GM18502 (cell line): ENCODE results near the gene HS1BP3.
A peak's percentile ranks its signal among the peaks of the same experiment; 100 is the strongest.

Source experiments
- ATAC-seq: cut with Tn5 transposase; IDR thresholded peaks from one replicate; pipeline ENCODE4 v1.9.1; 2021; ENCODE audit warnings: mild to moderate bottlenecking; ENCODE audit not compliant: unreplicated experiment, poor library complexity

The HS1BP3 gene

DNA sequence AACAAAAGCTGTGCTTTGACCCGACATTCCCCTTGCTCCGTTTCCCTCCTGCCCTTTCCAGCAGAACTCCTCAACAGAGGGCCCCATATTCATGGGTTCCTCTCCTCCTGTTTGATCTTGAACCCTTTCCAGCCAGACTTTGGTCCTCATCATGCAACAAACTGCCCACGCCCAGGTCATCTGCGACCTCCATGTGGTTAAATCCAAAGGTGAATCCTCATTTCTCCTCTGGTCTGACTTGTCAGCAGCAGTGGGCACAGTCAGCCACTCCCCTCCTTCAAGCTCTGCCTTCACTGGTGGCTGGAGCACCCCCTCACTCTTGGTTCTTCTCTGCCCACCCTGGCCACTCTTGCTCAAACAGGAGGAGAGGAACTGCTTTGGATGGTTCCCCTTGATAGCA is 2.7 kb downstream of the HS1BP3 start:
- ATAC-seq = no peak

DNA sequence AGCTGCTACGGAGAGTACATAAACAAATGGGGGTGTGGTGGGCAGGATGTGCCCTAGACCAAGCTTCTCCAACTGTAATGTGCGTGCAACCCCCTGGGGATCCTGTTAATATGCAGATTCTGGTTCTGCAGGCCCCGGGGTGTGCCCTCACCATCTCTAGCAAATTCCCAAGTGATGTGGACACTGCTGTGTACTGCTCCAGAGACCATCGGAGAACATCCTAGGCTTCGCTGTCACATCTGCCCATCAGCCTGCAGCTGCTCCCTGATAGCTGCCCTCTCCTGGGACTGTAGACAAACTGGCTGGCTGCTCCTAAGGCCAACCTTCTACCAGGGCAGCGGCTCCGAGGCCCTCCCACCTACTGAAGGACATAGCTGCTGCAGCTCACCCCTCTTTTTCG is 3.2 kb downstream of the HS1BP3 start:
- no peak for ATAC-seq

DNA sequence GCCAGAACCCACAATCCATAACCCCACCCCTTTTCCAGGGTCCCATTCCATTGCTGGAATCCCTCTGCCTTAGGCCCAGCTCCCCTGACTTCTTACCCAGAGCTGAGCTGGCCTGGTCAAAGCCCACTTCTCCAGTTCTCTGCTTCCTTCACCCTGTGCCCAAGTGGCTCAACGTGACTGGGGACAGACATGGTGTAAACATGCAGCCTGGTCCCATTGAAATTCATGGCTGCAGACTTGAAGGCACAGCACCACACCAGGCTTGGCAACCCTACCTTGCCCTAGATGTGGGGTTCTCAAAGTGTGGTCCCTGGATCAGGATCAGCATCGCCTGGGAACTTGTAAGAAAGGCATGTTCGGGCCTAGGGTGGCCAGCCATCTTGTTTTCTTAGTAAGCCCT is 3.7 kb downstream of the HS1BP3 start:
- no peak for ATAC-seq

DNA sequence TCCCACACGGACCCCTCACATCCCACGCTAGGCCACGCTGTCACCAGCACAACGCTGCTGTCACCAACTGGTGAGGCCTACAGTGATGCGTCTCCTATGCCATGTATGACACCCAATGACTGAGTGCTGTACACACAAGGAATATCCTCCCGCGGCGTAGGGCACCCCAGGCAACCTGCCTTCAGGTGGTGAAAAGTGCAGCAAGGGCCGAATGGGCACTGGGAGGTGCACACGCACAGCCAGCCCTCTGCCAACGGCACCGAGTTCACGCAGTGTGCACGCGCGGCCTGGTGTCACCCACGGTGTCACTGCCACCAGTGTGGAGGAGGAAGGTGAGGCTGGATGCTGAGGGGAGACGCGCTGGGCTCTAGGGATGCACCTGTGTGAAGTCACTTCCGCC is 4.5 kb downstream of the HS1BP3 start:
- ATAC-seq = no peak

DNA sequence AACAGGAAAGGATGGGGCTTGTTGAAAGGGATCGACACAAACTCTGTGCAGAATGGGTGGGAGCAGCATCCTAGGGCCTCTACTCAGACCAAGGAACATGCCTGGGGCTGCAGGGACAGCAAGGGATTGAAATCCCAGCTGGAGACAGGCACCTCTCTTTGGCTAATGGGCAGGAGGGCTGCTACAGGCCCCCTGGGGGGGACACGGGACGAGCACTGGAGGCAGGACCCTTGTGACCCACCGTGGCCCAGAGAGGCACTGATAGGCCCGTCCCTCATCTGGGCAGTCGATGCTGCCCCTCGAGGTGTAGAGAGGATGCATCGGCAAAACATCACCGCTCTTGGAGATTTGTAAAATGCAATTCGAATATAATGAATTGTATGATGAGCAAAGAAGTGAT is 5.1 kb downstream of the HS1BP3 start:
- no peak for ATAC-seq

DNA sequence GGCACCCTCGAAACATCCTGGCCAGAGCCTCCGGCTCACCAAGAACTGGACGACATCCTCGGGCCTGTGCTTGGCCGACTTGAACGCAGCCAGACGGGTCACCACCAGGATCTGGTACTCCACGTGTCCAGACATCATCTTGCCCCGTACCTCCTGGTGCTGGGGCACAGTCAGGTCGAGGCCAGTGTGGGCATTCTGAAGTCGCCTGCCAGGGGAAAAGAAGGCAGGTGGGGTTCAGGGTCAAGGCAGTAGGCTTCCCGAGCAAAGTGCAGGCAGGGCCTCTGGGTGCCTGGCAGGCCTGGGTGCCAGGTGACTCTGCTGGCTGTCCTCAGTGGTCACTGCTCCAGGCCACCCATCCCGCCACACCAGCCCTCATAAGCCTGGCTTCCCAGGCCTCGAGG is 5.6 kb downstream of the HS1BP3 start:
- ATAC-seq = no peak

DNA sequence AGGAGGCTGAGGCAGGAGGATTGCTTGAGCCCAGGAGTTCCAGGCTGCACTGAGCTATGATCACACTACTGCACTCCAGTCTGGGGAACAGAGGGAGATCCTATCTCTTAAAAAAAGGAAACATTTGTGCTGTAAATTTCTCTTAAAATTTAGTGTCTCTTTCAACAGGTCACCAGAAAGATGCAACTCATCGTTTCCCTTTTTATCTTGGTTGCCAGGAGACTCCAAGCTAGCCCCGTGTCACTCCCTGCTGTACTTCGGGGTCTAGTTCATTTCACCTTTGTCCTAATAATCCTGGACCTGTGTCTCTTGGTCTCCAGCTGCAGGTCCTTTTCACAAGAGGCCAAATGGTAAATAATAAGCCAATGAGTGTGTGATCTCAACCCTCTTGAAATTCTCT is 7.1 kb downstream of the HS1BP3 start:
- no peak for ATAC-seq

DNA sequence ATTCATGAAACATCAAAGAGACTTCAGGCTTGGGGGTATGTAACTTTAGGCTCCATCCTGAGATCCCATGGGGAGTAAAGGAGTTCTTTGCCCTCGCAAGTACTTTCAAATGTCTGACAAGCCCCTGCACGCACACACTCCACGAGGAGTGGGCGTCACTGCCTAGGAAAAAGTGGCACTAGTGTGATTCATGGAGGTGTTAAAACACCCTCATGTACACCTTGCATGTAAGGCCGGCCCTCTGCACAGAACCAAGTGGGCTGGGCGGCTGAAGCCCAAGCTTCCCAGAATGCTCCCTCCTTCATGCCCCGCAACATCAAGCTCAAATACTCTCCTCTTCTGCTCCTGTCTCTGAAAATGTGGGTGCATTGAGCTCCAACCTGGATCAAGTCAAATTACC is 7.8 kb downstream of the HS1BP3 start:
- ATAC-seq = no peak

DNA sequence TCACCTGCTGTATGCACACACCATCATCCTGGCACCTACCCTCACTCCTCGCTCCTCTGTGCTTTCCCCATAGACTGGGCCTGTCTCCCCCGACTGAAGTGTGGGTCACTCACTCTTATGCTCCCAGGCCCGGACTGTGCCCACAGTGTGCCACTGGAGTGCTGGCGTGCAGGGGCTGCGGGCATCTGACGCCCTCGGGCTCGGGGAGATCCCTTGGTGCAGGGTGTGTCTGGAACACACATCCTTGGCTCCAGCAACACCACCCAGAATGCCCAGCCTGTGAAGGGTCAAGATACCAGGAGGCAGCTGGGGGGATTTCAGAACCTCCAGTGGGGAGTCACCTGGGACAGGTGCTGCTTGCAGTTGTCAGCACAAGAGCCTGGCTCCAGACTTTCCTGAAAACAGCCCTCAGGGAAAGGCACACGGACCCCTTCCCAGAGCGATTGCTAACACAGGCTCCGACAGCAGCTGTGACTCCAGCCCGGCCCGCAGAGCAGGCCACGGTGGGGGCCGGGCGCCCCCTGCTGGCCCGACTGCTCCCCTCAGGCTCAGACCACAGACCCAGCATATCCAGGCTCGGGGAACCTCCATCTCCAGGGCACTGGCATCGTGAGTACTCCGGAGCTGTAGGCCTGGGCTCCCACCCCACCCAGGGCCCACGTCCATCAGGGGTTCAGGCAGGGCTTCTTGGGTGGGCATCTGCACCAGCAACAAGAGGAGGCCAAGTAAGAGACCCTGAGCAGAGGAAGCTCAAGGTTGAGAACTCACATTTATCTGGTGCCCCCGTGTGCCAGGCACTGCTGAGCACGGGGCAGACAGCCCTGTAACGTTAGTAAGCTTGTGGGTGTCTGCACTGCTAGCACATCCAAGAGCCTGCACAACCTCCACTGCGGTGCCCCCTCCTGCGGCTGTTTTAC is 8.6 kb downstream of the HS1BP3 start:
- ATAC-seq = peak; percentile 98

DNA sequence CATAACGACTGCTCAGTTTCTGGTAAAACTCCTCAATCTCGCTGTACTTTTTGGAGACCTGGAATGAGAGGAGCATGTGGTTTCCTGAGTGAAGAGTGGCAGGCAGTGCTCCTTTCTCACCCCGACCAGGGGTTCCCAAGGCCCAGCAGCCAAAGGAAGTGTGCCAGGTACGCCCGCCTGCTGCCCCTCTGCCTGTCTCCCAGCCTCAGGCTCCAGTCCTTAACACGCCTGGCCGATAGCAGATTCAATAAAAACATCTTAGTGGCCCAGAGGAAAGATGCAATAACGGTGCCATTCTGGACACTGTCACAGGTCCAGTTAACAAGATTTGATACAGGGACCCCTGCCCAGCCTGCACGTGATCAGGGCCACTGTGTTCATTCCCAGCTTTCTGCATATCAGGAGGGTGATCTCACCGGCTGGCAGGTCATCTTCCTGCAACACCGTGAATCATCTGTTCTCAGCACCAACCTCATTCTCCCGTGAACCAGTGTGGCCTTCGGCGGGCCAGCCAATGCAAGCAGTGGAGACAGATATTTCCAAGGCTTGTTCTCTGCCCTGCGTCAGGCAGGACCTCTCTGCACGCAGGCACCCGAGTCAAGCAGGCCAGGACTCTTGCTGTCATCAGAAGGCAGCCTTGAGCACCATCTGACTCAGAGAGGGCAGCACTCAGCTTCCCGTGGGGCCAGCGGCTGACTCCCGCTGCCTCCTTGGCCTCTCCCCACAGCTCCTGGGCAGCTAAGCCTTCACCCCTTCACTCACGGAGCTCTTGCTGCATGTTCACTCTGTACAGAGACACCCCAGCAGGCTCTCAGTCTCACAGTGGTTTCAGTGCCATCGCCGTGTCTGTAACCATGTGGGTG is 9.5 kb downstream of the HS1BP3 start:
- ATAC-seq = no peak

DNA sequence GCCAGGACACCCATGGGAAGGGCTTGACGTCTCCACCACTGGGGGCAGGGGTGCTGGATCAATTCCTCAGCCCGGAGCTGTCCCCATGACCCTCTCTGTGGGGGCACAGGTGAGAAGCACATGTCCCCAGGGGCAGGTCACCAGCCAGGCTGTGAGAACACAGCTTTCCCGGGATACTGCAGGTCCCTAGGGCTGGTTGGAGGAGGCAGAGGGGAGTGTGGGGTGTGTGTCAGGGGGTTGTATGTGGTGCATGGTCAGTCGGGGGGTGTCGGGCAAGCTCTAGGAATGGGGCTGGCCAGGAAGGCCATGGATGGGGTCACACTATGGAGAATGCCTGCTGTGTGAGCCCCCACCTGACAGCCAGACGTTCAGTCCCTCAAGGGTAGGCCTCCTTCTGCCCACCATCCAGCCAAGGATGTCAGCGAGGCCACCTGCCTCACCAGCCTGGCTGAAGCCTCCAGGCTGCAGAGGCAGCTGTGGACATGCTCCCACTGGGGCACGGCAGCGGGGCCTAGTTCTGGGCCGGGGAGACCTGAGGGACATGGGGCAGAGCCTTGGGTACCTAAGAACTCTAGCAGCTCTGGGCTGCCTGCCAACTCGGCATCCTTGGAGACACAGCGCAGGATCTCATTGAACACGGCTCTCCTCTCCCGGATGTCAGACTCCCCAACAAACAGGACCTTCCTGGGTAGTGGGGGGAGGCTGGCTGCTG is 10.3 kb downstream of the HS1BP3 start:
- no peak for ATAC-seq

DNA sequence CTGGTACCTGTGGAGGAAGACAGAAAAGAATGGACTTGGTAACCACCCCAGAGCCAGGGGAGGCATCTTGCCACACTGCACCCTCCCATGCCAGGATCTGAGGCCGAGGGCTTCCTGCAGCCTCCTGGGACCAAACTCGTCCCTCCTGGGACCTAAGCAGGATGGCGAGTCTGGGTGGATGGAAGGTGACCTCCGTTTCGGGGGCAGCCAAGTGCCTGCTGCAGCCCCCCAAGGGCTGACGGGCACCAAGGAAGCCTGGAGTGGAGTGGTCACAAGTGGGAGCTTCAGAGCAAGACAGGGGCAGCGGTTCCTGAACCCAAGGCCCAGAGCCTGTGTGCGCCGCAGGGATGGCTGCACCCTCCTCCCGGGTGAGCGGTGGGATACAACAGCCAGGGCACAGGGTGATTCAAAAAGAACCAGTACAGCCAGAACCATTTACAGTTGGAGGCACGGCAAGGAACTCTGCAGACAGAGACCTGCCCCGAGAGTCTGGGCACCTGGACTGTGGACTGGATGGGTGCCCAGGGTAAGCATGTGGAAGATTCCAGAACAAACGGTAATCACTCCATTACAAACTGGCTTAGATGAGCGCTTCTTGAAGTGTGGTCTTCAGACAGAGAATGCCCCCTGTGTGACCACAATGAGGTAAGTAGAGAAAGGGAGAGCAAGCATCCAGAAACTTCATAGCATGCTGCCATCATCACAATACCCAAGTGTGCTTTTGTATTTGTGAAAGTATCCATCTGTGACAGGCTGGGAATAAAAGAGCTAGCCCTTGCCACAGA is 12.1 kb downstream of the HS1BP3 start:
- no peak for ATAC-seq

DNA sequence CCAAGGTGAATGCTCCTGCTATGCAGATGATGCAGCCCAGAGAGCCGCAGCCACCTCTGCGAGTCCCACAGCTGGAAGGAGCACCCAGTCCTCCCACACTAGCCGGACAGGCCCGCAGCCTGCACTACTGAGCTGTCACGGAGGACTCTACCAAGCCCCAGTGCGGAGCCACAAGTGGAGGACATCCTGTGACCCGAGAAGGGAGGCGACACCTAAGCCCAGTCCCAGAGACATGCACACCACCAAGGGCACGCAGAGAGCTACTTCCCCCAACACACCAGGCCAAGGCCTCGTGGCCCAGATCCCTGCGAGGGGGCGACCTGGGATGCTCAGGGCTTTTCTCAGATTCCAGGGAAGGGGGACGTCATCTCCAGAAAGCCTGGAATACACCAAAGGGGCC is 12.9 kb downstream of the HS1BP3 start:
- ATAC-seq = no peak

DNA sequence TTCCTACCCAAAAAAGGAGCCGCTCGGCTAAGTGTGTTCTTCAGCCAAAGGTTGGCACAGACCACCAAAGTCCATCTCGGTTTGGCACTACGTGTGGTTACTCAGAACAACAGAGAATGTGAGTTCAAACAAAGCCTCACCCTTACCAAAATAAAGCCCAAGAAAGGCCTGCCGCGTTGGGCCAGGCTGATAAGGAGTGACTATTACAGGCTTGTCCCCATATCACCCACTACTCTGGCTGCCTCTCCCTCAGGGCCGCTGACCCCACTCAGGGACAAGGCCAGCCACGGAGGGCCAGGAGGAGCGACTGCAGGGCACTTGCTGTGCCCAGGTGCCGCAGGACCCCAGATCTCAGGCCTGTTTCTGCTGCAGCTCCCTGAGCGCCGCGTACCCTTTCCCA is 13.8 kb downstream of the HS1BP3 start:
- ATAC-seq = no peak

DNA sequence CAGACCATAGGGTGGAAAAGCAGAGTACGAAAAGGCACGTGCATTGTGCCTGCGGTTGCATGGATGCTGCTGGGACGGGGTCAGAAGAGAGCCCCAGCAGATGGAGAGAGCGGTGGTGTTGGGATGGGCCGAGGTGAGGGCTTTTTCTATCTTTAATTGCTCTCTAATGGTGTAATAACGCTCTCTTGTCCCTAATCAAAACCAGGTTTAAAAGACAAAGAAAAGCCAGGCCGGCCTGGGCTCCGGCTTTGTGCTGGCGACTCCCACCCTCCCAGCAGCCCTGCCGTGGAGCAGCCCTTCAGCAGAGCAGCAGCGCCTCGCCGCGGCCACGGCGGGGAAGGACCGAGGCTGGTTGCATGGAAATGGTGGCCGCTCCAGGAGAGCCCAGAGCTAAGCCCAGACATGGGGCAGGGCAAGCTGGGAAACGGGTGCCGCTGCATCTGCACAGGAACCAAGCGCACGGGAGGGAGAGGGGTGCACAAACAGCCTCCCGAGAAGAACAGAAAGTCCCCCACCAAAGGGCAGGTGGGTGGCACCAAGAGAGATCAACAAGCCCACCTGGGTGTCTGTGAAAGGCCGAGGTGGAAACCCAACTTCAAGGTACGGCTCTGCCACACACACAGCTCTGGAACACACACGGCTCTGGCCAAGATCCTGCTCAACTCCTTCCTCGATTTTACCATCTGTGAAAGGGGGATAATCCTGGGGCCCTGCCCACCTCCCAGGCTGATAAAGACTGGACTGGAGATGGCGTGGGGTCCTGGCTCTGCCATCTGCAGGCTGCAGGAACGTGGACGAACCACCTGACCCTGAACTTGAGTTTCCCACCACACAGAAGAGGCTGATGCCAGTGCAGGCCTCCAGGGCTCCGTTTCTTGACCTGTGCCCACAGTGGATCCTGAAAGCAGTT is 15.0 kb downstream of the HS1BP3 start:
- peak; percentile 88 for ATAC-seq

DNA sequence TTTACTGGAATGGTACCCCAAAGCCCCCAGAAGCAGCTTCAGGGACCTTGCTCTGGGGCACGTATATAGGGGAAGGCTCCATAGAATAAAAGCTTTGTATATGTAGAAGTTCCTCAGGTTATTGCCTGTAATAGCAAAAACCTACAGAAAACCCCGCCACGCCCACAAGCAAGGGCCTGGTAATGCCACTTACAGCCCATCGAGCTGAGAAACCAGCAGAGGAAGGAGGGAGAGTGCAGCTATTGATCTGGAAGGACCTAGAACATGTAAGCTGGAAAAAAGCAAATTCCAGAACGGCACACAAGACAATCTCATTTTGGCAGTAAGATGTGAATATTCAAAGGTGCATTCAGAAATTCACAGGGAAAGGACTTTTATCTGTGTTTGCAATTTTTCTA is 15.8 kb downstream of the HS1BP3 start:
- no peak for ATAC-seq

DNA sequence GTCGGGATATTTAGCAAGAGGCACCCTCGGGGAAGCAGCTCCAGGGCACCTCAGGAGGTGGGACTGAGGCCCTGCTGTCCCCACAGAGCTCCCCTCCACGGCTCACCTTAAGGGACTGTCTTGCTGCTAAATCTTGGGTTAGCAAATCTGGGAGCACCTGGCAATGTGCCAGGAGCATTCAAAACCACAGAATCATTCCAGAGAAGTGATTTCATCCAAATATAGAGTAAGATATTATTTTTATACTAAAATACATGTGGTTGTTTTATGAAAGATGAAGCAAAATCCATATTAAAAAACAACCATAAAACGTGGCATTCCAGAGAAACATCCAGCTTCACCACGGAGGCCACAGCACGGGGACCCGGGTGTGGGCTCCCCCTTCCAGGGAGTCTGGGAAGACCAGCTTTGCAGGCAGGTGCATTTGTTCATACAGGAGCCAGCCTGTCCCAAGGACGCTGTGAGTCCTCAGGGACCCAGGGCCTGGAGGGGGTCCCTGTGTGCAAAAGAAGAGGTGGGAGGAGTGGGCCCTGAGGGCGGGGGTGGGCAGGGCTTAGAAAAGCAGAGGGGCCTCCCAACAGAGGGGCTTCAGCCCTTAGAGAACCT is 16.3 kb downstream of the HS1BP3 start:
- no peak for ATAC-seq

DNA sequence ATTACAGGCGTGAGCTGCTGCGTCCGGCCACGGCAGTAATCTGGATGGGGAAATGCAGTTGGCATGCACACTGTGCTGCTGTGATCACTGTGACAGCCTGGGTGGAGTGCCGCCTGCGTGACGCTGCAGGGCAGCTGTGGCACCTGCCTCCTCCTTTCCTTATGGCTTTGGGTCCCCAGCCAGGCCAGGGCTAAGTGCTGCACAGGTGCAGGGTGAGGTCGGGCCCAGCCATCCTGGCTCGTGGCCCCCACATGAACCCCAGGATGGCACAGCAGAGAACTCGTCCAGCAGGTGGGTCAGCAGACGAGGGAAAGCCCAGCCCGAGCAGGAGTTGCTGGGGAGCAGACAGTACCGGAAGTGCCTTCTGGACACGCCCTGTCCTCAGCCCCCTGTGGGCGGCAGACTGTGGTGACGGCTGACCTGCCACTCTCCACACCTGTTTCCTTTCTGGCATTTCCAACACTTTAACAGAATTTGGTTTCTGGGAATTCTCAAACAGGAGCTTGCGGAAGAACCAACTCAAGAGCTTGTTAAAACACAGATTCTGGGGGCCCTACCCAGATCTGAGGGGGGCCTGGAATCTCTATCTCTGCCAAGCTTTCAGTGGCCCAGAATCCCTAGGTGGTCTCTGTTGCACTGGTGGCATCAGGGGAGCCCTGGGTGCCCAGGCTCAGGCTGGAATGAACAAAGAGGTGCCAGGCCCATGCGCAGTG is 16.9 kb downstream of the HS1BP3 start:
- ATAC-seq = no peak
